NOMO-1 treated with DMSO at 0.1 percent for 48 hours (cell line): Measurements from ENCODE around the gene ARHGEF11.
A peak's percentile ranks its signal among the peaks of the same experiment; 100 is the strongest.

Experiments used
- DNase-seq: peaks from one replicate; lab custom pipeline; 2025; ENCODE audit not compliant: unreplicated experiment; lab: John Stamatoyannopoulos, UW

ARHGEF11 gene

DNA sequence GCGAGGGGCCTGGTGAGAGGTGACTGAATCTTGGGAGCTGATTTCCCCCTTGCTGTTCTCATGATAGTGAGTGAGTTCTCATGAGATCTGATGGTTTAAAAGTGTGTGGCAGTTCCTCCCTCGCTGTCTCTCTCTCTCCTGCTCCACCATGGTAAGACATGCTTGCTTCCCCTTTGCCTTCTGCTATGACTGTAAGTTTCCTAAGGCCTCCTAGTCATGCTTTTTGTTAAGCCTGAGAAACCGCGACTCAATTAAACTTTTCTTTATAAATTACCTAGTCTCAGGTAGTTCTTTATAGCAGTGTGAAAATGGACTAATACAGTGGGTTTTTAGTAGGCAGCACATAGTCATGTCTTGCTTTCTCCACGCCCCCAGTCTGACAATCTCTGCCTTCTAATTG, 10.2 kb upstream of the ARHGEF11 start:
- DNase-seq: peak; percentile 63

DNA sequence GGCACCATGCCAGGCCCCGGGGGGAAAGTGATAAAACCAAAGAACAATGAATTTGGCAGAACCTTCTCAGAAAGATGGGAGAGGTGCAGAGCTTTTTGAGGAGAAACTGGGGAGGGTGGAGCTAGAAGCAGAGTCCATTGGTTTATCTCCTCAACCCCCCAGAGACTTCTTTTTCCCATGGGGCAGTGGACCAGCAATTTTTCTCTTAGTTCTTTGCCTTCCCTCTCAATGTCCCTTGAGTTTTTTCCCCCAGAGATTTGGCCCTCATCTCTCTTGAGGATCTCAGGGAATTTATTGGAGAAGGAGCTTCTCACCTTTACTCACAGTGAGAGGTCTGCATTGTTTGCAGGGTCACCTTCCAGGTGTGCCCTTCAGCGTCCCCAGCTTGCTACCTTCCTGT, 5.3 kb upstream of the ARHGEF11 start:
- DNase-seq: no peak

DNA sequence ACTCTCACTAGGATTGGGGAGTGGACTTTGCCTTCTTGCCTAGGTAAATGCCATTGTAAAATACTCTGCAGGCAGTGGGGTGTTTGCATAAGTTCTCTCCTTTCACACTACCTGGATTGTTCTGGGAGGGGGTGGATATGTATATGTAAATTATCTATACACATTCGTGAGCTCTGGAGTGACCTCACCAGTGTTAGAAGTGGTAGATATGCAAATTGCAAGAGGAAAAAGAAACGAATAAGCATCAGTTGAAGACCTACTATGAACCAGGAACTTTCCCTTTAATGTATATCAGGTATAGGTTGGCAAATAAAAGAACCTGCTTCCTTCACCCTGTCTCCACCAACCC, 1.5 kb upstream of the ARHGEF11 start:
- DNase-seq: no peak

- no peak for DNase-seq
These were observed 1.2 kb downstream of the ARHGEF11 start for GRCh38 chr1:157044326-157044725.

GRCh38 chr1:157043685-157044084, 1.9 kb downstream of the ARHGEF11 start:
- DNase-seq: no peak

DNA sequence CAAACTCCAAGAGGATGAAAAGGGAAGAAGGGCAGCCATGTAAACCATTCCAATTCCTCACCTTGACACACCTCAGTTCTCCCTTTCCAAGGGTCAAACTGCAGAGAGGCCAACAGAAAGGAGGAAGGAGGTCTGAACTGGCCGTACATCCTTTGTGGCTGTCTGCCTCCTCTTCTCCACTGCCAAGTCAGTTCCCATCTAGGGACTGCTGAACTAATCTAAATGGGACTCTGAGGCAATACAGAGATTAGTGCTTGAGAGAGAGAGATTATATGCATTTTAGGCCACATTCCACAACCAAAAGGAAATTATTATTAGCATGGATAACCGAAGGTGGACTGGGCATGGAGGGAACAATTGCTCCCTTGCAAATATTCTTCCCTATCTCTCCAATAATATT, 2.7 kb downstream of the ARHGEF11 start:
- no peak for DNase-seq

GRCh38 chr1:157040802-157041201, 4.7 kb downstream of the ARHGEF11 start:
- no peak for DNase-seq

DNA sequence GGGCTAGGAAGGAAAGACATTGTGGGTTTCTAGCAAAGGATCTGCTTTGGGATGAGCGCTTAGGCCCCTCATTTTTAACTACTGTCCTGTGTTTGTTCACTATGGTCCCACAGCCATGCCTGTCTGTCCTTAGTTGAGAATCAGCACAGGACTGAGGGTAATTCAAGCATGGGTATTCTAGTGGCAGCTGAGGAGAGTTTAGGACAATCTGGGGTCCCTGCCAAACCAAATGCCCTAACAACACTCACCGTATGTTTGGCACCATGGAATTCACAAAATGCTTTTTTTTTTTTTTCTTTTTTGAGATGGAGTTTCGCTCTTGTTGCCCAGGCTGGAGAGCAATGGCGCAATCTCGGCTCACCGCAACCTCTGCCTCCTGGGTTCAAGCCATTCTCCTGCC, 10.4 kb downstream of the ARHGEF11 start:
- no peak for DNase-seq

DNA sequence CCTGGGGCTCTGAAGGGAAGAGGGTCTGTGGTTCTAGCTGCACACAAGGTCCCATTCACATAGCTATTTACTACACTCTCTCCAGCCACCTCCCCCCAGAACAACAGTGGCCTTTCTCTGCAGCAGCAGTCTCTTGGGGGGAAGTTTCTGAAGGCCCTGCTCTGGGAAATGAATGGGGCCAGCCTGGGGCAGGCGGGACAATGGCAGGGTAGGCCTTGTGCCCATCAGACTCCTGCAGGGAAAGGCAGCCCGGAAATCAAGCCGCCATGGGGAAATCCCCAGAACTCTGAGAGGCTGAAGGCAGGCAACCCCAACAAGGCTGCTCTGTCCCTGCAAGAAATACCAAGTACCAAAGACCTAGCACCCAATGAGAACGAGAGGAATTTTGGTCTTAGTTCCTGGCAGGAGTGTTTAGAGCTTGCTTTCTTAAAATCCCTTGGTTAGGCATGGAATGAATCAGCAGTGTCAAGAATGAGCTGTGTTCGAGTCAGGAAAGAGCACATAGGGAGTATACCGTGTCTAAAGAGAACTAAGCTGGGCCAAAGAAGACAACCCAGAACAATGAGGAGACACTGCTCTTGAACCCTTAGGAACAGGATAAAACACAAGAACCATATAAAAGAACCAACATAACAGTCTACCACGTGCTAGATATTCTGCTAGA, 11.3 kb downstream of the ARHGEF11 start:
- DNase-seq: no peak

- DNase-seq: no peak
These were observed 12.1 kb downstream of the ARHGEF11 start for GRCh38 chr1:157033357-157033876.

GRCh38 chr1:157032303-157032702, 13.2 kb downstream of the ARHGEF11 start:
- DNase-seq: no peak

DNA sequence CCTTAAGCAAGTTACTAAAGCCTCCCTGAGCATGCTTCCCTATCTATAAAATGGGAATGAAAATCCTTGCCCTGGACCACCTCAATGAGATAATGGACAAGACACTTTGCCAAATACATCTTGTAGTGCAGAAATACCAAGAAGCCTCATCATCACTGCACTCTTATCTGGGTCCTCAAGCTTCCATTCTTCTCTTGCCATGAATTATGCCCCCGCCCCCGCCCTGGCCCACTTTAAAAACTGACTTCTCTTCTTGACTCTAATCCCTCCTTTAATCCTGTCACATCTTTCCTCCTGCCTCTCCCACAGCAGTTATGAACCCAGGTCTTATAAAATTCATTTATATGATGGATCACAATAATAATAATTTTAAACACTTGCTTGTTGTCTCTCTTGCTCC, 14.8 kb downstream of the ARHGEF11 start:
- DNase-seq: no peak

DNA sequence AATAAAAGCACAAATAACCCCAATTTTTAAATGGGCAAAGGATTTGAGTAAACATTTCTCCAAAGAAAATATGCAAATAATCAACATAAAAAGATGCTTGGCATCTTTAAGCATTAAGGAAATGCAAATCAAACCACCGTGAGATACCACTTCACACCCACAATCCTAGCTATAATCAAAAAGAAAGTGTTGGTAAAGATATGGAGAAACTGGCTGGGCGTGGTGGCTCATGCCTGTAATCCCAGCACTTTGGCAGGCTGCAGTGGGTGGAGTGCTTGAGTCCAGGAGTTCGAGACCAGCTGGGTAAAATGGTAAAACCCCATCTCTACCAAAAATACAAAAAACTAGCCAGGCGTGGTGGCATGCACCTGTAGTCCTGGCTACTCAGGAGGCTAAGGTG, 16.9 kb downstream of the ARHGEF11 start:
- DNase-seq: no peak

GRCh38 chr1:157025856-157026255, 19.7 kb downstream of the ARHGEF11 start:
- no peak for DNase-seq

DNA sequence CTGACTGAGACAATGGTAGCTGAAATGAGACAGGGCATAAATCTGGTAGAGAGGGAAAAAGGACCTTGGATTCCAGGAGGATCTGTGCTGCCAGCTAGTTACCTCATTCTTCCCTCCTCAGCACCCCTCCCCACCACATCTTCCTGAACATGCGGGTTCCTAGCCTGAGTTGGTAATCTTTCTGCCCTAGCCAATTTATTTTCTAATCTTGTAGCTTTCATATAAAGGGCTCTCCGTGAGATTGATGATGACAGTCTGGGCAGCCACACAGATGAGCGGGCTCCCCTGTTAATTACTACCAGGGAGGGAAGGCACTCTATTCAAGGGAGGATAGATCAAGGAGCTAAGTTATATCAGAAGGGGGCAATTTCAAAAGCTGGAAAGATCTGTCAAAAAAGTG, 20.2 kb downstream of the ARHGEF11 start:
- no peak for DNase-seq

DNA sequence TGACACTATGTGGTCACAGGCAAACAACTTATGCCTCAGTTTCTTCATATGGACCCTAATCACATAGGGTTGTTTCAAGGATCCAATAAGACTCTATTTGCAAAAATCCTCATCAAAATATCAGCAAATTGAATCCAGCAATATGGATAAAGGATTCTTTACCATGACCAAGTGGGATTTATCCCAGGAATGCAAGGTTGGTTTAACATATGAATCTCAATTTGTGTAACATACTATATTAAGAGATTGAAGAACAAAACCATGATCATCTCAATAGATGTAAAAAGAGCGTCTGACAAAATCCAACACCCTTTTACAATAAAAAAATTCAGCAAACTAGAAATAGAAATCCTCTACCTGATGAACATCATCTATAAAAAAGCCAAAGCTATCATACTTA, 23.9 kb downstream of the ARHGEF11 start:
- DNase-seq: no peak

GRCh38 chr1:157019457-157019856, 26.1 kb downstream of the ARHGEF11 start:
- no peak for DNase-seq

- no peak for DNase-seq
These were observed 33.7 kb downstream of the ARHGEF11 start for GRCh38 chr1:157011845-157012244.

GRCh38 chr1:157008502-157008901, 37.0 kb downstream of the ARHGEF11 start:
- DNase-seq: no peak

GRCh38 chr1:157007306-157007705, 38.2 kb downstream of the ARHGEF11 start:
- DNase-seq: no peak

GRCh38 chr1:157006676-157007075, 38.9 kb downstream of the ARHGEF11 start:
- DNase-seq: no peak

DNA sequence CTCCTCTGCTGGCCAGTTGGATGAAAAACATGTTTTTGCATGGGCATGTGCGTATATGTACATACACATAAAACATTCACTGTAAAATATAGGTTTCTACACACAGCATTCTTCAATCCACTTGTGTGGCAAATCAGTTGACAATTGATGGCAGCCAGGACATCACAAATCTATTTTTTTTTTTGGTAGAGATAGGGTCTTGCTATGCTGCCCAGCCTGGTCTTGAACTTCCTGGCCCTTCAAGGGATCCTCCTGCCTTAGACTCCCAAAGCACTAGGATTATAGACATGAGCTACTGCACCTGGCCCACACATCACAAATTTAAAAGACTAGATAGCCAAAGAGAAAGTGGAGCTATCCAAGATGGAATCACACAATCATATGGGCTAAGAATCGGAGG, 39.6 kb downstream of the ARHGEF11 start:
- no peak for DNase-seq

- no peak for DNase-seq
These were observed 40.7 kb downstream of the ARHGEF11 start for GRCh38 chr1:157004806-157005205.
